Adrenal gland (tissue), 5 donors: Measurements from ENCODE around the gene ZCRB1.

Experiments
- CTCF ChIP-seq, 6 experiments: fragments of 450-650 bp in 4 of 6; fragments of 200-600 bp in 2 of 6; sonication (generic) in 1 of 6; IDR thresholded peaks; 1 replicate in 5 of 6; 2 replicates in 1 of 6; pipeline versions ENCODE4 v1.5.1 to v1.8.0; 2016 to 2021; ENCODE audit warnings: antibody characterized with exemption in 6 of 6, mild to moderate bottlenecking in 2 of 6, moderate library complexity in 1 of 6
- POLR2A ChIP-seq, 2 donors: fragments of 450-650 bp; IDR thresholded peaks; one replicate each; pipeline ENCODE4 v1.6.1; 2017; ENCODE audit warnings: antibody characterized with exemption in 2 of 2, mild to moderate bottlenecking in 2 of 2, moderate library complexity in 1 of 2
- donor health status: DM: no; HTN: no; CAD: no.

DNA sequence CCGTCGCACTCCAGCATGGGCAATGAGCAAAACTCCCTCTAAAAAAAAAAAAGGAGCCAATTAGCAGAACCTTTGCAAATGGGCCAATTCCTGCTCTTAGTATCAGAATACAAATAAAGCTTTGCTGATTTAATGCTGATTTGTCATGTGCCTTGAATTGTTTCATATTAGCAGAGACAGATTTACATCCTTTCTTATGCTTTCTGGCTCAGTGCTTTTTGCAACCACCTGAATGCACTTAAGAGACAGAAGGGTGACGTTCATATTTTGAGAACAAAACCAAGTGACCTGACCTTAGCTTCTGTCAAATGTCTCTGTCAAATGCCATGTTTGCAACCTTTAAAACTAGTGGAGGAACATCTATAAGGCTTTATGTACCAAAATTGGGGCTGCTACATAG is 44.0 kb downstream of the ZCRB1 start:
- TF ChIP-seq CTCF (IDR thresholded peaks at IDR 0.05) (no peak), POLR2A (IDR thresholded peaks at IDR 0.05) (no peak)
